Breast epithelium (tissue), 3 donors: ENCODE data around the gene FBXL7.

ENCODE experiments used
- CTCF ChIP-seq, 3 donors: fragments of 450-650 bp; IDR thresholded peaks; one replicate each; pipeline ENCODE4 v1.5.1; 2016 to 2017; ENCODE audit warnings: antibody characterized with exemption in 3 of 3, mild to moderate bottlenecking in 3 of 3, moderate library complexity in 3 of 3
- POLR2A ChIP-seq: fragments of 450-650 bp; IDR thresholded peaks from one replicate; pipeline ENCODE4 v1.6.1; 2016; ENCODE audit warnings: antibody characterized with exemption, mild to moderate bottlenecking, moderate library complexity

GRCh38 chr5:15904899-15905830 is 405.2 kb downstream of the FBXL7 start:
- TF ChIP-seq CTCF (IDR thresholded peaks at IDR 0.05) (no peak), POLR2A (no peak)
